Stimulated activated CD4-positive, alpha-beta T cell treated with anti-CD3 and anti-CD28 coated beads, Interleukin-15, amount 100 ng/mL, for 1 hour (primary cell): ENCODE data around the gene UBASH3B.
"Not testable (repeated sequence)": the region's sequence is repeated elsewhere in the genome, so short reads cannot be mapped to it uniquely, and the experiment has no call there.

ENCODE experiments used
- DNase-seq, 2 donors: peaks; one replicate each; pipeline ENCODE4 v3.0.0-alpha.2; 2020; ENCODE audit warnings: low read depth in 1 of 2, low spot score in 1 of 2

UBASH3B gene

GRCh38 chr11:122843281-122844141 lies 188.0 kb downstream of the UBASH3B start:
- DNase-seq: no peak

- no peak for DNase-seq
Measured at GRCh38 chr11:122847466-122847865, 191.9 kb downstream of the UBASH3B start.

GRCh38 chr11:122848186-122848585 lies 192.7 kb downstream of the UBASH3B start:
- no peak for DNase-seq

GRCh38 chr11:122850076-122850631 lies 194.6 kb downstream of the UBASH3B start:
- DNase-seq: no peak

DNA sequence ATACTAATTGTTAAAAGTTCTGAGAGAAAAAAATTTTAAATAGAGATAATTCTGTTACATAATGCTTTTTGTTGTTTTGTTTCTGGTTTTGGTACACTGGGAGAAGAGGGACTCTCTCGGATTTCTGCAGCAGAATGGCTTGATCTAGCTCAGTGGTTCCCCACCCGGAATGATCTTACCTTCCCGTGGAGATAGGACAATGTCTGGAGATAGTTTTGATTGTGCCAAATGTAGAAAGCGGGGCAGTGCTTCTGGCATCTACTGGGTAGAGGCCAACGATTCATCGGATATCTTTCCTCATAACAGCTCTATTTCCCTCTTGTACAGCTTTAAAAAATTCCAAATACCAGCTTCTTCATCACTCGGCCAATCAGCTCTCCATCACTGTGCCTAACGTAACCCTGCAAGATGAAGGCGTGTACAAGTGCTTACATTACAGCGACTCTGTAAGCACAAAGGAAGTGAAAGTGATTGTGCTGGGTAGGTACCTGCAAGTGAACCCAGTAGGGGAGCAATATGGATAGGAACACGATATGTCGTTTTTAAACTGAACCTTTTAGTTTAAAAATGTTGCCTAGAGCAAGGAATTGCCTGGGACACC lies 195.9 kb downstream of the UBASH3B start:
- no peak for DNase-seq

GRCh38 chr11:122852074-122852795 lies 196.7 kb downstream of the UBASH3B start:
- no peak for DNase-seq

GRCh38 chr11:122852796-122853160 lies 197.3 kb downstream of the UBASH3B start:
- DNase-seq: no peak

DNA sequence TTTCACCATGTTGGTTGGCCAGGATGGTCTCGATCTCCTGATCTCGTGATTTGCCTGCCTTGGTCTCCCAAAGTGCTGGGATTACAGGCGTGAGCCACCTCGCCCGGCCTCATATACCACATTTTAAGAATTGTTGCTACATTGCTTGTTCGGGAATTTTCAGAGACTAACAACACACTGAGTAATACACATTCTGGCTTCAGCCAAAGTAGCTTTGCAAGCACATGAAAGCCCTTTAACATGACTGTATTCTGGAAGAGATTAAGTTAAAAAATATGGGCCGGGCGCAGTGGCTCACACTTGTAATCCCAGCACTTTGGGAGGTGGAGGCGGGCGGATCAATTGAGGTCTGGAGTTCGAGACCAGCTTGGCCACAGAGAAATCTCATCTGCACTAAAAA lies 197.7 kb downstream of the UBASH3B start:
- DNase-seq: no peak

DNA sequence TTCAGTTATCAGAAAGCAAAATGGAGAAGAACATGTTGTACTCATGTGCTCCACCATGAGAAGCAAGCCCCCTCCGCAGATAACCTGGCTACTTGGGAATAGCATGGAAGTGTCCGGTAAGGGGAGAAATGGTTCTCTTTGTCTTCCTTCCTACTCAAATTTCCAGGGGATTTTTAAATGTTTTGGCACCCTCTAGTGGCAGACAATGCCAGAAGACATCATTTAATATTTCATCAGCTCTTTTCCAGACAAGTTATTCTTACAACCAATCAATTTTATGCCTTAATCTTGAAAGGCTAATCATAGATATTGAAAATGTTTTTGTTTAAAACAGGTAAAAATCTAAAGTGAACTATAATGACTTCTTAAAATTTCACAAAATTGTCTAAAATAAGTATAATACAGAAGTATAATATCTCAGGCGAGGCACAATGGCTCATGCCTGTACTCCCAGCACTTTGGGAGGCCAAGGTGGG lies 198.5 kb downstream of the UBASH3B start:
- no peak for DNase-seq

- no peak for DNase-seq
Measured at GRCh38 chr11:122861631-122862030, 206.1 kb downstream of the UBASH3B start.

- no peak for DNase-seq
Measured at GRCh38 chr11:122862091-122862490, 206.6 kb downstream of the UBASH3B start.

GRCh38 chr11:122863154-122863553 lies 207.6 kb downstream of the UBASH3B start:
- DNase-seq: not testable (repeated sequence)

GRCh38 chr11:122863704-122864326 lies 208.3 kb downstream of the UBASH3B start:
- DNase-seq: peak in 1 of 2 donors; percentile 22
